Muscle of leg (tissue), 11 donors: ENCODE results near the gene ZNF726. TPM values are rescaled to one million over a fixed set of nuclear protein-coding genes. Genes with fewer than 3 reads are reported as not detected.
"Not testable (repeated sequence)": the region's sequence is repeated elsewhere in the genome, so short reads cannot be mapped to it uniquely, and the experiment has no call there.

Experiments
- DNase-seq: peaks from one replicate; pipeline ENCODE4 v3.0.0; 2013
- H3K27ac ChIP-seq: one replicate; pipeline ENCODE4 v1.5.1; 2013; ENCODE audit warnings: mild to moderate bottlenecking, low read length, control low read depth
- H3K27me3 ChIP-seq: one replicate; pipeline ENCODE4 v1.6.1; 2013; ENCODE audit warnings: low read length; ENCODE audit not compliant: control insufficient read depth, insufficient read depth
- H3K36me3 ChIP-seq: one replicate; pipeline ENCODE4 v1.6.1; 2013; ENCODE audit warnings: low read length; ENCODE audit not compliant: control insufficient read depth, insufficient read depth
- H3K4me1 ChIP-seq: one replicate; pipeline ENCODE4 v1.6.1; 2013; ENCODE audit warnings: low read length; ENCODE audit not compliant: control insufficient read depth, insufficient read depth
- H3K4me3 ChIP-seq: one replicate; pipeline ENCODE4 v1.5.1; 2013; ENCODE audit warnings: low read length, control low read depth
- H3K9me3 ChIP-seq: replicated peaks from 2 replicates; pipeline ENCODE4 v1.6.1; 2013; ENCODE audit warnings: low read depth, low read length; ENCODE audit not compliant: control insufficient read depth
- WGBS: methylation state at CpG from one replicate; pipeline ENCODE4 v1.1.5; 2013; ENCODE audit warnings: missing lambda C conversion rate; ENCODE audit not compliant: insufficient coverage; 5-methylcytosine and 5-hydroxymethylcytosine counted together
- polyA plus RNA-seq, 8 donors: library from polyadenylated mRNA; unstranded; fragments of 120-200 nt; gene quantifications; one replicate each; pipeline versions ENCODE4 v1.2.1 to v1.2.3, GENCODE V29; 2013; ENCODE audit warnings: inconsistent platforms in 1 of 8, low replicate concordance in 1 of 8; ENCODE audit not compliant: insufficient read length in 8 of 8, insufficient read depth in 1 of 8
- total RNA-seq: library from RNA; stranded (reverse); fragments of 120-200 nt; gene quantifications from one replicate; pipeline ENCODE4 v1.2.4, GENCODE V29; 2013

The ZNF726 gene
- total and polyA plus RNA-seq, 9 donors = 3.3 to 5.7 (median 4.4) TPM

- 80% methylated on average over 1 of the region's 5 CpGs for WGBS
- Histone ChIP-seq H3K4me1 (no peaks in the 10 kb centered on the region), H3K27me3 (no peaks in the 10 kb centered on the region), H3K9me3 (peaks cover 2% of the 10 kb centered on the region), H3K36me3 (peaks cover 4% of the 10 kb centered on the region), H3K4me3 (no peak overlapping the region), H3K27ac (no peak overlapping the region)
- DNase-seq = no peak
Measured at GRCh38 chr19:23925285-23925684, 10.6 kb downstream of the ZNF726 start.

GRCh38 chr19:23932878-23933277 is 18.2 kb downstream of the ZNF726 start:
- no peak overlapping the region for H3K27ac ChIP-seq
- peaks cover 34% of the 10 kb centered on the region for H3K9me3 ChIP-seq
- no peak overlapping the region for H3K4me3 ChIP-seq
- no peaks in the 10 kb centered on the region for H3K36me3 ChIP-seq
- no peak for DNase-seq
- no peaks in the 10 kb centered on the region for H3K4me1 ChIP-seq
- no peaks in the 10 kb centered on the region for H3K27me3 ChIP-seq
- no CpG with 5 or more reads among the region's 1 CpG for WGBS

GRCh38 chr19:23937031-23937430 is 22.3 kb downstream of the ZNF726 start:
- H3K4me3 ChIP-seq, H3K4me1 ChIP-seq, H3K36me3 ChIP-seq, H3K27me3 ChIP-seq, H3K27ac ChIP-seq, DNase-seq: not testable (repeated sequence)
- WGBS = 100% methylated on average over 3 of the region's 29 CpGs
- H3K9me3 ChIP-seq = peaks cover 38% of the 10 kb centered on the region

GRCh38 chr19:23943411-23943810 is 28.7 kb downstream of the ZNF726 start:
- Histone ChIP-seq H3K4me1 (no peaks in the 10 kb centered on the region), H3K4me3 (no peak overlapping the region), H3K36me3 (no peaks in the 10 kb centered on the region), H3K27me3 (no peaks in the 10 kb centered on the region), H3K9me3 (peaks cover 10% of the 10 kb centered on the region), H3K27ac (no peak overlapping the region)
- DNase-seq = no peak
- WGBS = 100% methylated on average over 1 of the region's 1 CpG

GRCh38 chr19:23946569-23946968 is 31.9 kb downstream of the ZNF726 start:
- H3K27me3 ChIP-seq = no peaks in the 10 kb centered on the region

GRCh38 chr19:23949611-23950010 is 34.9 kb downstream of the ZNF726 start:
- H3K9me3 ChIP-seq = no peaks in the 10 kb centered on the region
- no peaks in the 10 kb centered on the region for H3K4me1 ChIP-seq
- WGBS = 80% methylated on average over 2 of the region's 2 CpGs
- H3K27ac ChIP-seq = no peak overlapping the region
- H3K27me3 ChIP-seq = no peaks in the 10 kb centered on the region
- no peaks in the 10 kb centered on the region for H3K36me3 ChIP-seq
- DNase-seq = no peak
- no peak overlapping the region for H3K4me3 ChIP-seq

More at GRCh38 chr19:23946569-23946968, 31.9 kb downstream of the ZNF726 start:
- no peaks in the 10 kb centered on the region for H3K36me3 ChIP-seq
- no peaks in the 10 kb centered on the region for H3K4me1 ChIP-seq
- H3K9me3 ChIP-seq = no peaks in the 10 kb centered on the region
- no peak for DNase-seq
- no peak overlapping the region for H3K4me3 ChIP-seq
- no peak overlapping the region for H3K27ac ChIP-seq

GRCh38 chr19:23956051-23956450 is 41.4 kb downstream of the ZNF726 start:
- 90% methylated on average over 4 of the region's 5 CpGs for WGBS
- no peaks in the 10 kb centered on the region for H3K27me3 ChIP-seq
- H3K4me1 ChIP-seq = no peaks in the 10 kb centered on the region
- H3K27ac ChIP-seq = no peak overlapping the region
- peaks cover 9% of the 10 kb centered on the region for H3K9me3 ChIP-seq
- no peaks in the 10 kb centered on the region for H3K36me3 ChIP-seq
- no peak for DNase-seq
- H3K4me3 ChIP-seq = no peak overlapping the region

- peaks cover 9% of the 10 kb centered on the region for H3K9me3 ChIP-seq
- no peaks in the 10 kb centered on the region for H3K36me3 ChIP-seq
- H3K27ac ChIP-seq = no peak overlapping the region
- H3K4me3 ChIP-seq = no peak overlapping the region
- H3K4me1 ChIP-seq = no peaks in the 10 kb centered on the region
- 89% methylated on average over 9 of the region's 15 CpGs for whole genome bisulfite sequencing
- H3K27me3 ChIP-seq = no peaks in the 10 kb centered on the region
- DNase-seq = no peak
Measured at GRCh38 chr19:23957660-23958281, 43.1 kb downstream of the ZNF726 start.

GRCh38 chr19:23963396-23963795 is 48.7 kb downstream of the ZNF726 start:
- 89% methylated on average over 13 of the region's 20 CpGs for WGBS
- H3K36me3 ChIP-seq, DNase-seq: not testable (repeated sequence)

GRCh38 chr19:23963881-23964280 is 49.2 kb downstream of the ZNF726 start:
- H3K4me3 ChIP-seq, H3K9me3 ChIP-seq, H3K4me1 ChIP-seq, H3K36me3 ChIP-seq, H3K27me3 ChIP-seq, DNase-seq, H3K27ac ChIP-seq: not testable (repeated sequence)
- WGBS = 97% methylated on average over 10 of the region's 25 CpGs

More at GRCh38 chr19:23963396-23963795, 48.7 kb downstream of the ZNF726 start:
- not testable (repeated sequence) for H3K27ac ChIP-seq, H3K9me3 ChIP-seq, H3K4me3 ChIP-seq, H3K27me3 ChIP-seq, H3K4me1 ChIP-seq

- WGBS = 100% methylated on average over 3 of the region's 26 CpGs
- H3K4me1 ChIP-seq, H3K27me3 ChIP-seq, H3K36me3 ChIP-seq, DNase-seq, H3K4me3 ChIP-seq, H3K27ac ChIP-seq, H3K9me3 ChIP-seq: not testable (repeated sequence)
Measured at GRCh38 chr19:23964334-23964733, 49.6 kb downstream of the ZNF726 start.
